Heart left ventricle (tissue), 13 donors: ENCODE data around the gene MRGPRE.

Source experiments
- POLR2A ChIP-seq, 2 donors: fragments of 450-650 bp; IDR thresholded peaks; one replicate each; pipeline ENCODE4 v1.6.1; 2017; ENCODE audit warnings: antibody characterized with exemption in 2 of 2, mild to moderate bottlenecking in 2 of 2, moderate library complexity in 2 of 2
- TF ChIP-seq, protein P1 (sequence below), 12 donors: fragments of 200-600 bp; sonication (generic) in 4 of 12; IDR thresholded peaks; one replicate each; pipeline versions ENCODE4 v1.5.0 to v1.8.0; 2018 to 2022; ENCODE audit warnings: antibody characterized with exemption in 12 of 12, mild to moderate bottlenecking in 5 of 12
- donor health status: ischemic (EF 13 %, LVEDD 7.1; RV severe dilation, severe dysfunction).
- donor health status: DM: no; HTN: yes; CAD: no.
- donor health status: DM: no; HTN: no; CAD: no.
- donor health status: ischemic (EF 25% LVEDD 6.9; RV normal size, moderate dysfunction).
- donor health status: ischemic (EF 25% LVEDD 5.7; RV mildly dilated, moderate dysfunction).
- donor health status: ischemic (EF 35%, LVEDD 5.7; RV mildly dilated, moderate dysfunction).
- donor health status: nonischemic (EF 11% LVEDD 7.7; RV severe dilation, severe dysfunction).
- donor health status: DM: yes; HTN: yes; CAD: no.
- donor health status: PGD.
- donor health status: ischemic (EF 29% LVEDD 5.4; RV normal size, mild dysfunction).
- donor health status: nonischemic (EF 23%, LVEDD 6.1; RV moderate dilation, normal function).

GRCh38 chr11:3186166-3186953, 45.9 kb downstream of the MRGPRE start:
- TF ChIP-seq, protein P1, sequence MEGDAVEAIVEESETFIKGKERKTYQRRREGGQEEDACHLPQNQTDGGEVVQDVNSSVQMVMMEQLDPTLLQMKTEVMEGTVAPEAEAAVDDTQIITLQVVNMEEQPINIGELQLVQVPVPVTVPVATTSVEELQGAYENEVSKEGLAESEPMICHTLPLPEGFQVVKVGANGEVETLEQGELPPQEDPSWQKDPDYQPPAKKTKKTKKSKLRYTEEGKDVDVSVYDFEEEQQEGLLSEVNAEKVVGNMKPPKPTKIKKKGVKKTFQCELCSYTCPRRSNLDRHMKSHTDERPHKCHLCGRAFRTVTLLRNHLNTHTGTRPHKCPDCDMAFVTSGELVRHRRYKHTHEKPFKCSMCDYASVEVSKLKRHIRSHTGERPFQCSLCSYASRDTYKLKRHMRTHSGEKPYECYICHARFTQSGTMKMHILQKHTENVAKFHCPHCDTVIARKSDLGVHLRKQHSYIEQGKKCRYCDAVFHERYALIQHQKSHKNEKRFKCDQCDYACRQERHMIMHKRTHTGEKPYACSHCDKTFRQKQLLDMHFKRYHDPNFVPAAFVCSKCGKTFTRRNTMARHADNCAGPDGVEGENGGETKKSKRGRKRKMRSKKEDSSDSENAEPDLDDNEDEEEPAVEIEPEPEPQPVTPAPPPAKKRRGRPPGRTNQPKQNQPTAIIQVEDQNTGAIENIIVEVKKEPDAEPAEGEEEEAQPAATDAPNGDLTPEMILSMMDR (IDR thresholded peaks at IDR 0.05): no peak
- no peak for TF ChIP-seq POLR2A (IDR thresholded peaks at IDR 0.05)
